GM21576 (cell line): ENCODE data around the gene ADAM23.

Source experiments
- ATAC-seq: cut with Tn5 transposase; IDR thresholded peaks from one replicate; pipeline ENCODE4 v1.9.1; 2021; ENCODE audit warnings: mild to moderate bottlenecking, moderate library complexity; ENCODE audit not compliant: unreplicated experiment

ADAM23 gene

DNA sequence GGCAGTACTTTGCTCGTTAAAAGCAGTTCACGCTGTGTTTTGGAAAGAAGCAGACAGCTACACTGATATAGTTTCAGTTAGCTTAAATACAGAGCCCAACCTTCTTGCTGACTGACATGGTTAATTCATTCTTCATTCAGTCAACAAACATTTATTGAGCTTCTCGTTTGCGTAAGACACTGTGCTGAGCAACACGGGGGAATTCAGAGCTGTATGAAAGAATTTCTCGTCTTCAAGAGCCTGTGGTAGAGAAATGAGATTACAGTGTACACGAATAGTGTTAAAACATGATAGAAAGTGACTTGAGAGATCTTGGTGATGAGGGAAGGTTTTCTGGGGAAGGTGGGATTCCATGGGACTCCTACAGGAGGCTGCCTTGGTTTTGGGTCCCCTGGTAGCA is 44.7 kb downstream of the ADAM23 start:
- ATAC-seq: no peak

DNA sequence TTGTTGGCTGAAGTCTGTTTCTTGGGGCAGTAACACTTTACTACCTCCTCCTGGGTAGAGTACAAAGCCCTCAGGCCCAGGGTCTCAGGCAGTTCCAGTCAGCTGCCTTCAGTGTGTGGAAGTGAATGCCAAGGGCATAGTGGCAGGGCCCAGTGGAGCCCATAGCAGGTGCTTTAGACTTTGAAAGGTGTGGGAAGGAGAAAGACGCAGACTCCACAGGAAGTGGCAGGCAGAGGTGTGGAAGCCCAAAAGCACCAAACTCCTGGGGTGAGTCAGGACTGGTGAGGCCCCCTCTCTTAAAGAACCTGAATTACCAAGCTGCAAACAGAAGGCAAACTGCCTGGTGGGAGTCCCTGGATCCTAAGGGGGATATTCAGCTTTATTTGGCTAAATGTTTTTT is 45.3 kb downstream of the ADAM23 start:
- no peak for ATAC-seq

DNA sequence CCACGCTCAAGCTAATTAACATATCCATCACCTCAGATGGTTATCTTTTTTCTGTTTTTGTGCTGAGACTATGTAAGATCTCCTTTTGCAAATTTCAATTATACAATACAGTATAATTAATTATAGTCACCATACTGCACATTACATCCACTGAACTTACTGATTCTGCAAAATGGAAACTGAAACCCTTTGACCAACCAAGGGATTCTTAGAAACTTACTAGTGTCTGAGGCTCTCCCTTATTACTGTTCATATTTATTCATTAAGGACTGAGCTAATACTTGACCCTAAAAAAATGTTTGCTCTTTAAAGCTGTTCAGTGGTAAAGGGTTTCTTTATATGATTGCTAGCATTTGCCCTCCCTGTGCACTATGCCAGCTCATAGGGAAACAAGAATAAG is 50.7 kb downstream of the ADAM23 start:
- ATAC-seq: no peak

DNA sequence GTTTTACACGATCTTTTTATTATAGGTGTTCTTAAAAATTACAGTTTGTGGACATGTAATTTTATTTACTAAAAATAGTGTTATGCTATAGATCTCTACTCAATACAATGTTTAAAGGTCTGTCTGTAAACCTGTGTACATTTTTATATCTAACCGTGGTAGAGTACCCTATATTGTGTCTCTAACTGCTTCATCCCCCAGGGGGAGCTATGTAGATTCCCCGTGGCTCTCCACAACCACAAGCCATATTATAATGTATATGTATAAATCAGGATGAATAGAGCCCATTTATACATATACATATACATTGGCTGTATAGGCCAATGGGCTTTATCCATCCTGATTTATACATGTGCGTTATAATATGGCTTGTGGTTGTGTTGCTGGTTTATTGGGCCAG is 59.4 kb downstream of the ADAM23 start:
- no peak for ATAC-seq

DNA sequence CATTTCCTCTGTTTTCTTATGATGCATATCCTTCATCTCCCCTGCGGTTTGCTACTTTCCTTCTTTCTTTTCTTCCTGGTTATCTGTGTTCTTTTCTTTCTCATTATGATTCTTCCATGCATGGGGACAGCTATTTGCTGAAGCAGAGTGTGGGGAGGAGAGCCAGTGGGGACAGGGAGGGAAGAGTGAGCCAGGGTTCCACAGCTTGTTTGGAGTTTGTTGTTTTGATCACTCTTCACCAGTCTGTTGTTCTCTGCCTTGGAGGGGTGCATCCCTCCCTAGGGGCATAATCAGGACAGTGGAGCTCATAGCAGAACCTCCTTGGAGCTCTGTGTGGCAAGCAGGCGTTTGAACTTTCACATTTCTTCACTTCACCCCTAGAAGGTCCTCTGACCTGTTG is 68.0 kb downstream of the ADAM23 start:
- ATAC-seq: no peak

DNA sequence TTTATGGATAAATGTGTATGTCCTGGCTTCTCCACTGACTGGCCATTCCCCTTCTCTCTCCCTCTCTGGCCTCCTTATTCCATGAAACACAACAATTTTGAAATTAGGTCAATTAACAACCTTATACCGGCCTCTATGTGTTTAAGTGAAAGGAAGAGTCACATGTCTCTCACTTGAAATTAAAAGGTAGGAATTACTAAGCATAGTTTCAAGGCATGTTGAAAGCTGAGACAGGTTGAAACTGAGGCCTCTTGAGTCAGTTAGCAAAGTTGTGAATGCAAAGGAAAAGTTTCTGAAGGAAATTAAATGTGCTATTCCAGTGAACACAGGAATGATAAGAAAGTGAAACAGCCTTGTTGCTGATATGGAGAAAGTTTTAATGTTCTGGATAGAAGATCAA is 69.7 kb downstream of the ADAM23 start:
- no peak for ATAC-seq

DNA sequence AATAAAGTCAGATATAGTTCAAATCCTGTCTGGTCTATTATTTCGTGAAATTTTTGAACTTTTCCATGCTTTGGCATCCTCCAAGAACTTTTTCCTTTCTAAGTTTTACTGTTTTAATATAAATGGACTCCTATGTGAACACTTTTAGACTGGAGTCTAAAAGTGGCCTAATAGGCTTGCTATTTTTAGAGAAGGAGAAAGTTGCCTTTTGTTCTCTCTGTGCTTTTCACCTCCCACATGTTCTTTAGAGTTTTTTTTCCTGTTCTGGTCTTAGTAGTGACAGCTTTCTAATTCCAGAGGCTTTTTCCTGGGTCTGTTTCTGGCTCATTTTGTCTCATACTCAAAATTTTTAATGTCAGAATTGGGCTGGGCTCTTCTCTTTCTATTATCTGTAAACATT is 72.2 kb downstream of the ADAM23 start:
- ATAC-seq: no peak

DNA sequence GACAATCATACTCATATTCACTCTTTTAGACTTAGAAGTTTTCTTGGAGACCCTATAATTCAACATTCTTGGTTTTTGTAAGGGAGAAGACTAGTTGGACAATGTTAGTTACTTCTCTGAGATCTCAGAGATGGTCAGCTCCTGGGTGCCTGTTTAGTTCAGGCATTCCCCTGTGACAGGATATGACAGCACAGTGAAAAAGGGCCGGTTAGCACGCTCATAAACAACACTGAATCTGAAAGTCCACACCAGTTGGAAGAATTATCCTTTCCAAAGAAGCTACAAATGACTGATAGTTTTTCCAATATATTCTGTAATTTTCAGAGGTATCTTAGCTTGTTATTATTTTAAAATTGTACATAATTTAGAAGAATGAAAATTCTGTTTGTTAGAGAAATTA is 75.7 kb downstream of the ADAM23 start:
- ATAC-seq: no peak

DNA sequence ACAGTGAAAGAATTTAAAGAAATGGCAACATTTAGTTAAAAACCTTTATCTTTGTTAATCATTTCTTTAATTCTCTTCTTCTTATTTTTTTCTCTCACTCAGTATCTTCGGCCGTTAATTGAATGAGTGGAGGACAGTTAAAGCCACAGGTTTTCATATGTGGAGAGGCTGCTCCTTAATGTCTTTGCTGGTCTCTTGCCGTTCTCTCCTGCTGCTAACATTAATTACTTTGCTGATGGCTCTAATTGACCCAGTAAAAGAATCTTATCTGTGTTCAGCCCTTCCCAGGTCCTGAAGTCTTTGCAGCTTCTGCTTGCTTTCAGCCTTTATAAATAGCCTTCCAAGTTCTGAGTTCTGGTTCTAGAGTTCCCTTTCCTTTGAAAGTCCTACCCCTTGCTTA is 77.1 kb downstream of the ADAM23 start:
- ATAC-seq: no peak

DNA sequence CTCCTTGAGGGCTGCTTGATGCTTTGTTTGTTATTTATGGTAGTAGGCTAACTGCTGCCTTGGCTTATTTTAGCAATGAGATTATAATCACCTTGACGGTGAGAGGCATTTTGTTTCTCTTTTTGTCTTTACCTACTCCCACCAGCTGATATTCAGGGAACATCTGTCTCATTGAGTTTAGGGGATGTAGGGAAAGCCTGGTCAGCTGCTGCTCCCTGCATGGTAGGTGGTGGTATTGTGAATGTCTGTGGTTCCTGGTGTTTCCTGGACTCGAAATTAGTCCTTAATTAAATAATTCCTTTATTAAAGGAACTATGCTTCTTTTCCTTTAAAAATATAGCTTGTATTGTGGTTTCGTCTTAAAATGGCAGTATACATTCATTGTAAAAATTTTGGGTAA is 77.8 kb downstream of the ADAM23 start:
- no peak for ATAC-seq

DNA sequence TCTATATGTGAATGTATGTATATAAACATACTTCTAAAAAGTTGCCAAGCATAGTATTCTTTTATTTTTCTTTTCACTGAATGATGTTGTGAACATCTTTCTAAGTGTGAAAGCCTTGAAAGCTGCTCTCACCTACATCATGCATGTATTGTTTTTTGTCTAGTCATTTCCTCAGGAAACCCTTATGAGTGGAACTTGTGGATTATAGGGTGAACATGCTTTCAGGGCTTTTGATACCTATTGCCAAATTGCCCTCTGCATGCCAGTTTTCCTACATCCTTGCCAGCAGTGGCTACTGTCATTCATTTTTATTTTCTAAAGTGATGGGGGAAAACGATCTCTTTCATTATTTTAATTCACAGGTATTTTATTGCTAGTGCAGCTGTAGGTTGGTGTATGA is 78.3 kb downstream of the ADAM23 start:
- ATAC-seq: no peak

DNA sequence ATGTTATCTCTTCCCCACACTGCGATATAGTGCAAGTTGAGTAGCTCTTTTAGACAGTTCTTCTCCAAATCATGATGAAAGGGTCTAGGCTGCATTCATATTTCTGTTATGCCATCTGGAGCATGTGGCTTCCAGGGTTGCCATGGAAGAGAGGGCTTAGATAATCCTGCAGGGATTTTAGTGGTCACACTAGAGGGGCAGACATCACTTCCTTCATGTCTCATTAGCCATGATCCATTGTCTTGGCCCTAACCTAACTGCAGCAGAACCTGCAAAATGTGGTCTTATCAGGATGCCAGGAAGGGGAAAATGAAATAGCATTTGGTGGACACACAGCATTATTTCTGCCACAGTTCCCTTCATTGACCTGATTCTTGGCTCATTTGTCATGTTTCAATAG is 83.1 kb downstream of the ADAM23 start:
- no peak for ATAC-seq

DNA sequence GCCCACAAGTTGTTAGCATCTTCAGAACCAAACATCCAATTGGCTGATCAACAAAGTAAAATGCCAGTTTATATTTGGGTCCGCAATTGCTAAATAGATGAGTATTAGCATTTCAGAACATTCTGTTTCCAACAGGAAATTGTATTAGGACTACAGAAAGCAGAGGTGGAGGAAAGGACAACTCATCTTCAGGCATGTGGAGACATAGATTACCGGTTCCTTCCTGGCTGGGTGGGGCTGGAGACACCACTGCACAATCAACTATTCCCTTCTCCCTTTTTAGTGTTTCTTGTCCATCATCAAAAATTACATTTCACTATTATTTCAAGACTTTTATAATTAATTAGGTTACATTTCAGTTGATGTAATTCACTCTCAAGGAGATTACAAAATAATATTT is 83.8 kb downstream of the ADAM23 start:
- no peak for ATAC-seq

DNA sequence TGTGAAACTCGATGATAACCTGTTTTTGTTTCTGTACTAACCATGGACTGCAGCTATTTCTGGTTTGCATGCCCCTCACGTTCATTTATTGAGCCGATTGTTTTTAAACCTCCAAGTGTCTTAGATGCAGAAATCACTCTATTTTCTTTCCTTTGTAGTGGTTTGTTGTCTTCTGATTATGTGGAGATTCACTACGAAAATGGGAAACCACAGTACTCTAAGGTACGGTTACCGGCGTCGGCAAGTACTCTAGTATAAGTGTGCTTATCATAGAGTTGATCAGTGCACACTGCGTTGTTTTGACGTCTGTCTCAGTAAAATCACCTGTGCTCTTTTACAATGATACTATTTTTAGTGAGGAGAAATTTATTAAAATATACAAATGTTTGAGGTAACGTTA is 87.4 kb downstream of the ADAM23 start:
- ATAC-seq: no peak

DNA sequence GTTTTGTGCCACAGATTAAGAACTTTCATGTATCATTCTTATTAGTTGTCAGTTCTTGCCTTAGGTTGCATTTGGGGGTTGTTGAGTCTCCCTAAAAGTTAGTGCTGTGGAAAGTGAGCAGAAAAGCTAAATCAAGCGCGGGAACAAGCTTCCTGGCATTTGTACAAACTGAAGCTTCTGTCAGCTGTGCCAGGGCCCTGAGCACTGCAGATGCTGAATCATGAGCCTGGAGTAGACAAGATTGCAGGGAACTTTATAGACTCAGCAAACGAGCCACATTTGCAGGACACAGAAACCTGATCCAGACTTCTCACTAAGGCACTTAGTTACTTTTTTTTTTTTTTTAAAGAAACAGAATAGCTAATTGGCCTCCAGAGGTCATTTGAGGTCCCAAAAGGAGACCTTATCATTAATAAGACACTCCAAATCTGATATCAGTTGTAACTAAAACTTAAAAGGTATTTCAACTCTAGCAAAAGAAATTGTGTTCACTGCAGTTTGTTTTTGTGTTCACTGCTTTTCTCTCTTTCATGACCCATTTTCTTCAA is 88.7 kb downstream of the ADAM23 start:
- ATAC-seq: no peak

DNA sequence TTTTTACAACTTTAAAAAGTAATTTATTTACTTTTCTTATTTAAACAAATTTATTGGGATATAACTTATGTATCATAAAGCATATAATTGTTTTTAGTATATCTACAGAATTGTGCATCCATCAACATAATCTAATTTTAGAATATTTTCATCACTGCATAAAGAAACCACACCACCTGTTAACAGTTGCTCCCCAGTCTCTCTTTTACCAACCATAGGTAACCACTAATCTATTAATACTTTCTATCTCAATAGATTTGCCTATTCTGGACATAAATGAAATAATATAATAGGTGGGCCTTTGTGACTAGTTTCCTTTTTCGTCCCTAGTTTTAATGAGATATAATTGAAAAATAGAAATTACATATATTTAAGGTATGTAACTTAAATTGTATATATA is 90.6 kb downstream of the ADAM23 start:
- peak; percentile 55 for ATAC-seq

DNA sequence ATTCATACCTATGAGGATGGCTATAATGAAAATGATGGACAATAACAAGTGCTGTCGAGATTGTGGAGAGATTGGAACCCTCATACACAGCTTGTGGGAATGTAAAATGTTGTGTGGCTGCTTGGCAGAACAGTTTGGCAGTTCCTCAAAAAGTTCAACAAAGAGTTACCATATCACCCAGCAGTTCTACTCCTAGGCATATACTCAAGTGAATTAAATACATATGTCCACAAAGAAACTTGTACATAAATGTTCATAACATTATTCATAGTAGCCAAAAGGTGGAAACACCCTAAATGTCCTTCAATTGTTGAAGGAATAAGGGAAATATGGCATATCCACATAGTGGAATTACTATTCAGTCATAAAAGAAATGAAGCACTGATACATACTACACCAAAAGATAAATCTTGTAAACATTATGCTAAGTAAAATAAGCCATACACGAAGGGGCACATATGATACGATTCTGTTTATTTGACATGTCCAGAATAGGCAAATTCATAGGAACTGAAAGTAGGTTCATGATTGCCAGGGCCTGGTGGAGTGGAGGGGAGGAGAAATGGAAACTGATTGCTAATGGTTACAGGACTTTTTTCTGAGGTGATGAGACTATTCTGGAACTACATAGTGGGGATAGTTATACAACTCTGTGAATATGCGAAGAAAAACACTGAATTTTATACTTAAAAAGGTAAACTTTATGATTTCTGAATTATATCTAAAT is 92.1 kb downstream of the ADAM23 start:
- ATAC-seq: no peak

DNA sequence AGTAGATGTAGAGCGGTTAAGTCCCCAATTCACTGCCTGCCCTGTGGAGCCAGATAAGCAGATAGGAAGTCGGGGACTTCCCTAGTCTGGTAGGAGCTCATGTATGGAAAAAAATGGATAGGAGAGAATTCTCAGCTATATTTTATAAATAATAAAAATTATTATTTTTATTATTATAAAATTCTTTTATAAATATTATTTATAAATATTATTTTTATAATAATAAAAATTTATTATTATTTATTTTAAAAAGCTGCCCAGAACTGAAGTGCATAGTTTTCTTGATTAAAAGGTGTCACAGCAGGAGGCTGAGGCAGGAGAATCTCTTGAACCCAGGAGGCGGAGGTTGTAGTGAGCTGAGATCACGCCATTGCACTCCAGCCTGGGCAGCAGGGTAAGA is 97.4 kb downstream of the ADAM23 start:
- no peak for ATAC-seq

DNA sequence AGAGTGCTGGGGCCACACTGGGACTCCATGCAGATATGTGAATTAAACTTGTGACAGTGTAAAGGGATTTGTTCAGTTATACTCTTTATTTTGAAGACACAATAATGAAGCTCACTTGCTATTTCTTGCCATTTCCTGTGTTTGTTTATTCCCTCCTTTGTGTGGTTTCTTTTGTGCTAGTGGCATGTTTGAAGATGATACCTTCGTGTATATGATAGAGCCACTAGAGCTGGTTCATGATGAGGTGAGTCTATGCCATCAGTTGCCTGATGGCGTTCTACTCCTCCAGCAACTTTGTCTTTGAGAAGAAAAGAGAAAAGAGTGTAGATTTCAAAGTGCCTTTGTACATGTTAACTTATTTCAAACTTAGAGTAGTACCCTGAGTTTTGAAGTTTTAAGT is 99.7 kb downstream of the ADAM23 start:
- no peak for ATAC-seq

DNA sequence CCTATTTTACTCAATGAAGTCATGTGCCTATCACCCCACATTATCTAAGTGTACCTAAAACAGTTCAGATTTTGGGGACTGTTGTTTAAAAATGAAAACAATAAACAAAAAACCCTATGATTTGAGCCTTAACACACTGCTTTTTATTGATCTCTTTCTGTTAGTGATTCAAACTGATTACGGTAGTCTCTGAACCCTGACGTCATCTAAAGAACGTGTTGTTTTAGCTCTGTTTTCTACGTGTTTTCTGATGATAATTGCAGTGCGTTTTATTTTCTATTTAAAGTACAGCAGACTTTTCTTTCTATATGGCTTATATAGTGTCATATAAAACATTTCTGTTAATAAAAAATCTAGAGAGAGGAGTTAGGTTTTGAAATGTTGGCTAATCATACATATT is 105.1 kb downstream of the ADAM23 start:
- ATAC-seq: no peak

DNA sequence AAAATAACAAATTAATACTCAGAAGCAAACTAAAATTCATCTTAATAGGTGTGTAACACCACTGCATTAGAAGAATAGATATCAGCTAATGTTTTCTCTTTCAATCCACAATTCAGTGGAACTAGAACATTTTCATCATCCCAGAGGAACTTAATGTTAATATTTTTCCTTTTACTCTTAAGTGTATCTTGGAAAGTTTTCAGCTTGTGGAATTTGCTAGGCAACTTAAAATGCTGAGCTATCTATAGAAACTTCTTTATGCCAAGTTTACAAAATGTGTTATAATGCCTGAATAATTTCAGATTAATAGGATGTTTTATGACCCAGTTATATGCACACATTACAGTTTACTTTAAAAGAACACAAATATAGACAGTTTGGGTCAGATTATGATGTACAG is 112.4 kb downstream of the ADAM23 start:
- no peak for ATAC-seq

DNA sequence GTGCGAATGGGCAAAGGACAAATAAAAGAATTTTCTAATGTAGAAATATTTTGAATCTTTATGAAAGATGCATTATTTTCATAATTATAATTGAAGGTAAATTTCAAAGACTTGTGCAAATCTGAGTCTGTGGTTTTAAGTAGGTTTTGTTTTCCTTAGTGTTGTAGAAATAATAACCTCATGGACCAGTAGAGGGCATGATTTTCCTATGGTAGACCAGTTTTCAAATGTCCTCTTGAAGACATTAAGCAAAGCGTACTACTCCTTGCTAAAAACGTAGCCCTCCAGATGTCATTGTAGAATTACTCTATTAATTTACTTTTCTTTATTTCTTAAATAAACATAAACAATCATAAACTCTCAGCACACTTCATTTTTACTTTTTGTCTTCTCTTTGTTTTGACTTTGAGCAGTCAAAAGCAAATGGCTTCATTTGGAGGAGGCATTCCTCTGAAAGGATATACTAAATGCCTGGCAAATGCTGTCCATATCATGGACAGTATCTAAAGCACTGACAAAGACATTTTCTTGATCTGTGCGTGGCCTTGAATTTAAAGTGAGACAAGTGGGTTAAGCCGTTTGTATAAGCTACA is 113.1 kb downstream of the ADAM23 start:
- ATAC-seq: no peak

DNA sequence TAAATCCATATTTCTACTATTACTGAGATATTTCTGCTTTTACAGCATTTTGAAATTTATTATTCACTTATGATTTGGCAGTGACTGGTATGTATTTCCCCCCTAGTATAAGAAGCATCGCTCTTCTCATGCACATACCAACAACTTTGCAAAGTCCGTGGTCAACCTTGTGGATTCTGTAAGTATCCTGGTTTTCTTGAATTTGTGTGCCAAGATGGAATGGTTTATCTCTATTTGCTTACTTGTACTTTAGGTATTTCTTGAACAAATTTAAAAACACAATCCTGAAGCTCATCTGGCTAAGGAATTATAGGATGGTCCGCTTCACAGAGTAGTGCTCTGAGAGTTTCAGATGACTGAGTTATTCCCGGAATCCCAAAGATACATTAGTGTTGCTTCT is 114.0 kb downstream of the ADAM23 start:
- no peak for ATAC-seq
